Keratinocyte (primary cell): Measurements from ENCODE around the gene PLEKHS1. TPM values are rescaled to one million over a fixed set of nuclear protein-coding genes. Genes with fewer than 3 reads are reported as not detected.

Experiments used
- DNase-seq: peaks from one replicate; pipeline ENCODE4 v3.0.0-alpha.2; 2011; ENCODE audit warnings: low read depth, missing footprints, low spot score
- FAIRE-seq: peaks from 2 replicates; lab custom pipeline; 2011; peaks lifted over from hg19 to GRCh38; lab: Jason Lieb, UNC
- H2AFZ ChIP-seq: 2 replicates; pipeline ENCODE4 v1.6.0; 2012; ENCODE audit warnings: low read length, control low read depth, inconsistent platforms; ENCODE audit not compliant: control insufficient read depth
- H3K27ac ChIP-seq: 2 replicates; pipeline ENCODE4 v1.5.1; 2011; ENCODE audit warnings: low read length; ENCODE audit not compliant: control insufficient read depth, insufficient read depth
- H3K27me3 ChIP-seq: 3 replicates; pipeline ENCODE4 v1.6.0; 2011; ENCODE audit warnings: low read length; ENCODE audit not compliant: control insufficient read depth, insufficient read depth; ENCODE audit errors: extremely low read depth
- H3K36me3 ChIP-seq, 2 experiments: 2 replicates in 1 of 2; 3 replicates in 1 of 2; pipeline ENCODE4 v1.5.1; 2011; ENCODE audit warnings: low read length in 2 of 2, mild to moderate bottlenecking in 1 of 2; ENCODE audit not compliant: control insufficient read depth in 2 of 2, insufficient read depth in 2 of 2; ENCODE audit errors: extremely low read depth in 1 of 2
- H3K4me1 ChIP-seq: 3 replicates; pipeline ENCODE4 v1.5.1; 2011; ENCODE audit warnings: low read length; ENCODE audit not compliant: control insufficient read depth, insufficient read depth; ENCODE audit errors: extremely low read depth
- H3K4me2 ChIP-seq: 3 replicates; pipeline ENCODE4 v1.6.0; 2011; ENCODE audit warnings: low read depth, low read length; ENCODE audit not compliant: control insufficient read depth, insufficient read depth; ENCODE audit errors: extremely low read depth
- H3K4me3 ChIP-seq, 3 experiments: fragments of 200-600 bp in 1 of 3; sonication (generic) in 1 of 3; 2 replicates in 2 of 3; 3 replicates in 1 of 3; pipeline ENCODE4 v1.5.1; 2011 to 2016; ENCODE audit warnings: low read length in 3 of 3, mild to moderate bottlenecking in 3 of 3, control low read depth in 2 of 3, inconsistent platforms in 1 of 3, low read depth in 1 of 3, mixed read lengths in 1 of 3, mixed run types in 1 of 3, moderate library complexity in 1 of 3; ENCODE audit not compliant: control insufficient read depth in 2 of 3, insufficient read depth in 2 of 3; ENCODE audit errors: extremely low read depth in 1 of 3
- H3K79me2 ChIP-seq: 2 replicates; pipeline ENCODE4 v1.6.0; 2012; ENCODE audit warnings: low read length; ENCODE audit not compliant: control insufficient read depth, insufficient read depth
- H3K9ac ChIP-seq: 3 replicates; pipeline ENCODE4 v1.6.0; 2011; ENCODE audit warnings: low read length; ENCODE audit not compliant: control insufficient read depth, insufficient read depth; ENCODE audit errors: extremely low read depth
- H3K9me1 ChIP-seq: 3 replicates; pipeline ENCODE4 v1.6.0; 2011; ENCODE audit warnings: low read length; ENCODE audit not compliant: control insufficient read depth, insufficient read depth; ENCODE audit errors: extremely low read depth
- H3K9me3 ChIP-seq: 2 replicates; pipeline ENCODE4 v1.5.1; 2012; ENCODE audit warnings: low read depth, low read length; ENCODE audit not compliant: control insufficient read depth
- H4K20me1 ChIP-seq: 3 replicates; pipeline ENCODE4 v1.6.0; 2011; ENCODE audit warnings: low read length; ENCODE audit not compliant: control insufficient read depth, insufficient read depth; ENCODE audit errors: extremely low read depth
- EZH2 ChIP-seq: IDR thresholded peaks from one replicate; pipeline ENCODE4 v1.6.1; 2012; ENCODE audit warnings: inconsistent platforms, mild to moderate bottlenecking, low read length, moderate library complexity
- dilution Hi-C: fragments of 300-500 bp; cut with MboI; formaldehyde crosslinking; loops from one replicate; pipeline ENCODE4 v1.7.0; 2020; ENCODE audit warnings: low sequenced_read_pairs; ENCODE audit not compliant: extremely low pct_ligation_motif_present
- polyA plus RNA-seq, 5 experiments: library from polyadenylated mRNA; depleted of rRNA in 3 of 5; stranded (reverse) in 3 of 5; stranded (forward) in 1 of 5; unstranded in 1 of 5; fragments of >200 nt; gene quantifications; 1 replicate in 1 of 5; 2 replicates in 3 of 5; 3 replicates in 1 of 5; pipeline versions ENCODE4 v1.2.1 to v1.2.3, GENCODE V29; 2011 to 2012; ENCODE audit warnings: missing spikeins in 2 of 5, low read depth in 1 of 5, low replicate concordance in 1 of 5
- TF ChIP-seq, protein P1 (sequence below), 3 experiments: IDR thresholded peaks in 1 of 3; conservative IDR thresholded peaks in 1 of 3; optimal IDR thresholded peaks in 1 of 3; 2 replicates in 2 of 3; 3 replicates in 1 of 3; pipeline versions ENCODE3 to v1.5.1; 2011; ENCODE audit warnings: low read length in 3 of 3, mild to moderate bottlenecking in 3 of 3, moderate library complexity in 2 of 3, control low read depth in 1 of 3, inconsistent platforms in 1 of 3; ENCODE audit not compliant: insufficient read depth in 2 of 3; ENCODE audit errors: extremely low read depth in 1 of 3

The PLEKHS1 gene
- polyA plus RNA-seq, 1 donor (not counting 4 experiments of a cell fraction or from before 2014, with no cell fraction given), result not detected

- no peak for TF ChIP-seq EZH2
- TF ChIP-seq, protein P1, sequence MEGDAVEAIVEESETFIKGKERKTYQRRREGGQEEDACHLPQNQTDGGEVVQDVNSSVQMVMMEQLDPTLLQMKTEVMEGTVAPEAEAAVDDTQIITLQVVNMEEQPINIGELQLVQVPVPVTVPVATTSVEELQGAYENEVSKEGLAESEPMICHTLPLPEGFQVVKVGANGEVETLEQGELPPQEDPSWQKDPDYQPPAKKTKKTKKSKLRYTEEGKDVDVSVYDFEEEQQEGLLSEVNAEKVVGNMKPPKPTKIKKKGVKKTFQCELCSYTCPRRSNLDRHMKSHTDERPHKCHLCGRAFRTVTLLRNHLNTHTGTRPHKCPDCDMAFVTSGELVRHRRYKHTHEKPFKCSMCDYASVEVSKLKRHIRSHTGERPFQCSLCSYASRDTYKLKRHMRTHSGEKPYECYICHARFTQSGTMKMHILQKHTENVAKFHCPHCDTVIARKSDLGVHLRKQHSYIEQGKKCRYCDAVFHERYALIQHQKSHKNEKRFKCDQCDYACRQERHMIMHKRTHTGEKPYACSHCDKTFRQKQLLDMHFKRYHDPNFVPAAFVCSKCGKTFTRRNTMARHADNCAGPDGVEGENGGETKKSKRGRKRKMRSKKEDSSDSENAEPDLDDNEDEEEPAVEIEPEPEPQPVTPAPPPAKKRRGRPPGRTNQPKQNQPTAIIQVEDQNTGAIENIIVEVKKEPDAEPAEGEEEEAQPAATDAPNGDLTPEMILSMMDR (optimal IDR thresholded peaks at IDR 0.05 in 1 of 3, IDR thresholded peaks at IDR 0.05 in 1 of 3, conservative IDR thresholded peaks at IDR 0.05 in 1 of 3; ENCODE audit: extremely low read depth in 1 of 3, insufficient read depth in 2 of 3, low read length in 3 of 3), result no peak
- H3K9me3 ChIP-seq, result no peaks in the 10 kb centered on the region
- FAIRE-seq (no peak), DNase-seq (no peak)
- H2AFZ ChIP-seq, result no peak overlapping the region
- no peak overlapping the region for H3K4me3 ChIP-seq
- no peaks in the 10 kb centered on the region for H3K27me3 ChIP-seq
- dilution Hi-C loops, result no loop called here
- H3K9ac ChIP-seq, result no peak overlapping the region
- H3K4me1 ChIP-seq, result no peaks in the 10 kb centered on the region
- no peaks in the 10 kb centered on the region for H4K20me1 ChIP-seq
- H3K79me2 ChIP-seq, result no peaks in the 10 kb centered on the region
- no peaks in the 10 kb centered on the region for H3K36me3 ChIP-seq
- no peaks in the 10 kb centered on the region for H3K9me1 ChIP-seq
- H3K4me2 ChIP-seq, result no peak overlapping the region
- H3K27ac ChIP-seq, result no peak overlapping the region
These were observed 3.3 kb downstream of the PLEKHS1 start for GRCh38 chr10:113754768-113755167.

GRCh38 chr10:113756940-113757543, 5.6 kb downstream of the PLEKHS1 start:
- no peaks in the 10 kb centered on the region for H4K20me1 ChIP-seq
- H2AFZ ChIP-seq, result no peak overlapping the region
- DNase-seq, result no peak
- no peak for FAIRE-seq
- dilution Hi-C loops, result no loop called here
- H3K9me1 ChIP-seq, result no peaks in the 10 kb centered on the region
- no peak overlapping the region for H3K4me2 ChIP-seq
- no peaks in the 10 kb centered on the region for H3K9me3 ChIP-seq
- no peaks in the 10 kb centered on the region for H3K27me3 ChIP-seq
- TF ChIP-seq, protein P1 (optimal IDR thresholded peaks at IDR 0.05 in 1 of 3, IDR thresholded peaks at IDR 0.05 in 1 of 3, conservative IDR thresholded peaks at IDR 0.05 in 1 of 3; ENCODE audit: extremely low read depth in 1 of 3, insufficient read depth in 2 of 3, low read length in 3 of 3), result no peak
- no peak overlapping the region for H3K4me3 ChIP-seq
- no peak overlapping the region for H3K27ac ChIP-seq
- H3K36me3 ChIP-seq, result no peaks in the 10 kb centered on the region
- no peak overlapping the region for H3K9ac ChIP-seq
- H3K4me1 ChIP-seq, result no peaks in the 10 kb centered on the region
- H3K79me2 ChIP-seq, result no peaks in the 10 kb centered on the region
